Measurements from ENCODE around the gene RGPD8. TPM values are rescaled to one million over a fixed set of nuclear protein-coding genes. Genes with fewer than 3 reads are reported as not detected.
"Not testable (repeated sequence)": the region's sequence is repeated elsewhere in the genome, so short reads cannot be mapped to it uniquely, and the experiment has no call there.

Gene RGPD8
- total and polyA plus RNA-seq, 10 of the 15 experiments (the other 5 are each of a cell fraction or from before 2014, with no cell fraction given) = 0.24 to 9.6 (median 4.2) TPM

DNA sequence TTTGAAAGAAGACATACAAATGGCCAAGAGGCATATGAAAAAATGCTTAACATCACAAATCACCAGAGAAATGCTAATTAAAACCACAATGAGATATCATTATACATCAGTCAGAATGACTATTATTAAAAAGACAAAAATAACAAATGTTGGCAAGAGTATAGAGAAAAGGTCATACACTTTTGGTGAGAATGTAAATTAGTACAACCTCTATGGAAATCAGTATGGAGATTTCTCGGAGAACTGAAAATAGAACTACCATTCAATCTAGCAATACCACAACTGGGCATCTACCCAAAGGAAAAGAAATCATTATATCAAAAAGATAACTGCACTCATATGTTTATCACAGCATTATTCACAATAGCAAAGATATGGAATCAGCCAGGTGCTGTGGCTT is 10.8 kb upstream of the RGPD8 start:
- BruUV-seq (replicated peaks); H3K27me3 ChIP-seq (replicated peaks in 1 of 2; ENCODE audit: control insufficient read depth in 2 of 2, insufficient read depth in 2 of 2, low read length in 1 of 2); H4K20me1 ChIP-seq (ENCODE audit: control insufficient read depth, insufficient read depth); POLR2A ChIA-PET; intact Hi-C loops (cut with micrococcal nuclease; ENCODE audit: unreplicated experiment); H3K9me3 ChIP-seq (replicated peaks; ENCODE audit: control insufficient read depth, insufficient read depth, low read length); H3K27ac ChIP-seq (ENCODE audit: control insufficient read depth, insufficient read depth); FAIRE-seq; H3K4me3 ChIP-seq; CTCF ChIA-PET; H3K4me1 ChIP-seq (ENCODE audit: control insufficient read depth, insufficient read depth, low read length); DNase-seq (ENCODE audit: low read depth, low spot score); SMC1A ChIA-PET (ENCODE audit: uncharacterized antibody, unreplicated experiment); H3K4me2 ChIP-seq (ENCODE audit: control insufficient read depth, insufficient read depth); ATAC-seq; H2AFZ ChIP-seq (ENCODE audit: control insufficient read depth, low read depth, low read length); in situ Hi-C loops (cut with MboI); H3K36me3 ChIP-seq (ENCODE audit: control insufficient read depth in 2 of 2, insufficient read depth in 2 of 2, low read length in 1 of 2); RAD21 ChIA-PET (ENCODE audit: unreplicated experiment); H3K9ac ChIP-seq (ENCODE audit: control insufficient read depth, insufficient read depth, low read length); H3K79me2 ChIP-seq (ENCODE audit: control insufficient read depth, insufficient read depth, low read length): not testable (repeated sequence)
- WGBS (ENCODE audit: insufficient coverage, insufficient replicate concordance, low lambda C conversion rate, missing lambda C conversion rate) = 100% methylated on average over 1 of the region's 1 CpG

DNA sequence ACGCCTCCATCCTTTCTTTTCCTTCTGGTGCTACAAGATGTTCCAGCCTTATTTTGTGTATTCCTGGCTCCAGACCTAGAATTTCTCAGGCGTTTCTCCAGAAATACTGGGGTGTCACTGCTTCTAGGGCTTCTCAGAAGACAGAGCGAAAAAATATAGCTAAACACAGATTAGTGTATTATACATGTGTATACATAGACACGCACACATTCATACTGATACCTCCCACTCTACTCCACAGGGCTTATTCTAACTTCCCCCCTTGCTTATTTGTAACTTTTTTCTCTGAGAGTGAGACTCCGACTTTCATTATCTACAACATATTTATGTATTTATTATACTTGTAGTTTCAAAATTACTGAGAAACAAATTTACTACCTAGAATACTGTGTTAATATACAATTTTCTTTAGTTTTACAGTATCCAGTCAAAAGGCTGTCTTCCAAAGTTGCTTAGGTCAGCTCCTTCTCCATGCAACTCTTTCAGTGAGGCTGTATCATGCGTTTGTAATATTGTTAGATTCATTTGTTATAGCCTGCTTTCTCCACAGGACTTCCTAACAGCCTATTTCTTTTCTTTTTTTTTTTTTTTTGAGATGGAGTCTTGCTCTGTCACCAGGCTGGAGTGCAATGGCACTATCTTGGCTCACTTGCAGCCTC is 5.3 kb upstream of the RGPD8 start:
- in situ Hi-C loops (cut with MboI); H3K9ac ChIP-seq (ENCODE audit: control insufficient read depth, insufficient read depth, low read length); SMC1A ChIA-PET (ENCODE audit: uncharacterized antibody, unreplicated experiment); DNase-seq (ENCODE audit: low read depth, low spot score); H3K27me3 ChIP-seq (replicated peaks in 1 of 2; ENCODE audit: control insufficient read depth in 2 of 2, insufficient read depth in 2 of 2, low read length in 1 of 2); RAD21 ChIA-PET (ENCODE audit: unreplicated experiment); H3K27ac ChIP-seq (ENCODE audit: control insufficient read depth, insufficient read depth); H2AFZ ChIP-seq (ENCODE audit: control insufficient read depth, low read depth, low read length); POLR2A ChIA-PET; H3K9me3 ChIP-seq (replicated peaks; ENCODE audit: control insufficient read depth, insufficient read depth, low read length); H3K4me1 ChIP-seq (ENCODE audit: control insufficient read depth, insufficient read depth, low read length); H4K20me1 ChIP-seq (ENCODE audit: control insufficient read depth, insufficient read depth); H3K79me2 ChIP-seq (ENCODE audit: control insufficient read depth, insufficient read depth, low read length); FAIRE-seq; H3K4me2 ChIP-seq (ENCODE audit: control insufficient read depth, insufficient read depth); H3K36me3 ChIP-seq (ENCODE audit: control insufficient read depth in 2 of 2, insufficient read depth in 2 of 2, low read length in 1 of 2); BruUV-seq (replicated peaks); H3K4me3 ChIP-seq; CTCF ChIA-PET: not testable (repeated sequence)
- WGBS (ENCODE audit: insufficient coverage, insufficient replicate concordance, low lambda C conversion rate, missing lambda C conversion rate) = 17% methylated on average over 6 of the region's 6 CpGs
- intact Hi-C loops (cut with micrococcal nuclease; ENCODE audit: unreplicated experiment) = loop anchor here (10.0 kb wide), 1 partner anchor 554 kb away; the partner anchor contains the start of gene ANAPC1
- peak; percentile 61 for ATAC-seq

DNA sequence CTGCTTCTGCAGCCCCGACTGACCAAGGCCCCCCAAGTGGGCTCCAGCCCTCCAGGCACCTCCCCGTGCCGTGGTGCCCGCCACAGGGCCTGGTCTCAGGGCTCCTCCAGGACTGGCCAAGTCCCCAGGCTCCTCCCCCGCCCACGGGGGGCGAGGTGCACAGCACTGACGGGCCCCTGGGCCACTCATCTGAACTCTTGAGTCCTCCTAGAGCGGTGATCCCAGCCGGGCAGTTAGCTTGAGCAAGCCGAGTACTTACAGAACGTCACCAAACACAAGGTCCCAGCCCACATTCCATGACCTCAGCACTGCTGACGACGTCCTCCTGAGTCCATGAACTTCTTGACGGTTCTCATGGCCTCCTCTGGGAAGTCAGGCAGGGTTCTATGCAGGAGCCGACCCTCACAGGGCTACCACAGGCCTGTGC is 4.0 kb upstream of the RGPD8 start:
- H3K27me3 ChIP-seq (replicated peaks in 1 of 2; ENCODE audit: control insufficient read depth in 2 of 2, insufficient read depth in 2 of 2, low read length in 1 of 2); POLR2A ChIA-PET; H3K9ac ChIP-seq (ENCODE audit: control insufficient read depth, insufficient read depth, low read length); H3K27ac ChIP-seq (ENCODE audit: control insufficient read depth, insufficient read depth); H2AFZ ChIP-seq (ENCODE audit: control insufficient read depth, low read depth, low read length); ATAC-seq; RAD21 ChIA-PET (ENCODE audit: unreplicated experiment); H4K20me1 ChIP-seq (ENCODE audit: control insufficient read depth, insufficient read depth); FAIRE-seq; DNase-seq (ENCODE audit: low read depth, low spot score); BruUV-seq (replicated peaks); in situ Hi-C loops (cut with MboI); H3K4me3 ChIP-seq; H3K9me3 ChIP-seq (replicated peaks; ENCODE audit: control insufficient read depth, insufficient read depth, low read length); H3K36me3 ChIP-seq (ENCODE audit: control insufficient read depth in 2 of 2, insufficient read depth in 2 of 2, low read length in 1 of 2); H3K4me2 ChIP-seq (ENCODE audit: control insufficient read depth, insufficient read depth); H3K4me1 ChIP-seq (ENCODE audit: control insufficient read depth, insufficient read depth, low read length); SMC1A ChIA-PET (ENCODE audit: uncharacterized antibody, unreplicated experiment); CTCF ChIA-PET; H3K79me2 ChIP-seq (ENCODE audit: control insufficient read depth, insufficient read depth, low read length): not testable (repeated sequence)
- 34% methylated on average over 16 of the region's 16 CpGs for WGBS (ENCODE audit: insufficient coverage, insufficient replicate concordance, low lambda C conversion rate, missing lambda C conversion rate)
- intact Hi-C loops (cut with micrococcal nuclease; ENCODE audit: unreplicated experiment) = loop anchor here (10.0 kb wide), 1 partner anchor 553 kb away; the partner anchor contains the start of gene ANAPC1

DNA sequence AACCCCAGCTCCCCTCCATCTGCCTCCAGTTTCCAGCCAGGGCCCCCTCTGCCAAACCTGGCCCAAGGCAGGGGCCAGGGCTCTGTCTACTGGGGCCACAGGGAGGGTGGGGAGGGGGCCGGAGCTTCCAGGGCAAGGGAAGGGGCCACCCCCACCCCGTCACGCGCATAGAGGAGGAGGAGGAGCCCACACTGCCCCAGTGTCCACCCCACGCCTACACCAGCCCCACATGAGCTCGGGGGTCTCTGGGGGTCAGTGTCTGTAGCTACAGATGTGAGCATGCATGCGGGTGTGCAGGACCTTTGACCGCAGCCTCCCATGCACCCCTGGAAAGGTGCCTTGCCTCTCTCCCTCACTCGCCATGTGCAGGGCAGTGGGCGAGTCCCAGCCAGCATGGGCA is 3.5 kb upstream of the RGPD8 start:
- H3K4me1 ChIP-seq (ENCODE audit: control insufficient read depth, insufficient read depth, low read length); H3K4me3 ChIP-seq; in situ Hi-C loops (cut with MboI); H3K27me3 ChIP-seq (replicated peaks in 1 of 2; ENCODE audit: control insufficient read depth in 2 of 2, insufficient read depth in 2 of 2, low read length in 1 of 2); DNase-seq (ENCODE audit: low read depth, low spot score); SMC1A ChIA-PET (ENCODE audit: uncharacterized antibody, unreplicated experiment); H3K36me3 ChIP-seq (ENCODE audit: control insufficient read depth in 2 of 2, insufficient read depth in 2 of 2, low read length in 1 of 2); BruUV-seq (replicated peaks); FAIRE-seq; RAD21 ChIA-PET (ENCODE audit: unreplicated experiment); H4K20me1 ChIP-seq (ENCODE audit: control insufficient read depth, insufficient read depth); H3K9ac ChIP-seq (ENCODE audit: control insufficient read depth, insufficient read depth, low read length); H3K4me2 ChIP-seq (ENCODE audit: control insufficient read depth, insufficient read depth); POLR2A ChIA-PET; H2AFZ ChIP-seq (ENCODE audit: control insufficient read depth, low read depth, low read length); ATAC-seq; H3K79me2 ChIP-seq (ENCODE audit: control insufficient read depth, insufficient read depth, low read length); CTCF ChIA-PET; H3K9me3 ChIP-seq (replicated peaks; ENCODE audit: control insufficient read depth, insufficient read depth, low read length); H3K27ac ChIP-seq (ENCODE audit: control insufficient read depth, insufficient read depth): not testable (repeated sequence)
- intact Hi-C loops (cut with micrococcal nuclease; ENCODE audit: unreplicated experiment) = loop anchor here (10.0 kb wide), 1 partner anchor 552 kb away; the partner anchor contains the start of gene ANAPC1
- WGBS (ENCODE audit: insufficient coverage, insufficient replicate concordance, low lambda C conversion rate, missing lambda C conversion rate) = 50% methylated on average over 7 of the region's 10 CpGs

Measured in GM12878 (cell line).